Measurements from ENCODE around the gene ZNF429.

ZNF429 gene

GRCh38 chr19:21580818-21581217 is 75.4 kb downstream of the ZNF429 start:
- H3K4me3 ChIP-seq (ENCODE audit: low read depth, low read length): no peak overlapping the region
- H3K9me3 ChIP-seq (ENCODE audit: control insufficient read depth, insufficient read depth, low read length): peaks cover 4% of the 10 kb centered on the region
- no peaks in the 10 kb centered on the region for H3K27me3 ChIP-seq (ENCODE audit: control insufficient read depth, insufficient read depth, low read length)
- no peak overlapping the region for H3K9ac ChIP-seq (ENCODE audit: low read depth, low read length)
- H3K4me1 ChIP-seq (ENCODE audit: control insufficient read depth, insufficient read depth, low read length): no peaks in the 10 kb centered on the region
- H3K36me3 ChIP-seq (ENCODE audit: control insufficient read depth, insufficient read depth, low read length): no peaks in the 10 kb centered on the region

GRCh38 chr19:21581646-21582240 is 76.3 kb downstream of the ZNF429 start:
- H3K27me3 ChIP-seq (ENCODE audit: control insufficient read depth, insufficient read depth, low read length): no peaks in the 10 kb centered on the region
- no peaks in the 10 kb centered on the region for H3K4me1 ChIP-seq (ENCODE audit: control insufficient read depth, insufficient read depth, low read length)
- H3K36me3 ChIP-seq (ENCODE audit: control insufficient read depth, insufficient read depth, low read length): no peaks in the 10 kb centered on the region
- peaks cover 4% of the 10 kb centered on the region for H3K9me3 ChIP-seq (ENCODE audit: control insufficient read depth, insufficient read depth, low read length)
- no peak overlapping the region for H3K4me3 ChIP-seq (ENCODE audit: low read depth, low read length)
- no peak overlapping the region for H3K9ac ChIP-seq (ENCODE audit: low read depth, low read length)

GRCh38 chr19:21584537-21584936 is 79.1 kb downstream of the ZNF429 start:
- Histone ChIP-seq H3K9ac (ENCODE audit: low read depth, low read length) (no peak overlapping the region), H3K4me3 (ENCODE audit: low read depth, low read length) (no peak overlapping the region), H3K4me1 (ENCODE audit: control insufficient read depth, insufficient read depth, low read length) (no peaks in the 10 kb centered on the region), H3K36me3 (ENCODE audit: control insufficient read depth, insufficient read depth, low read length) (no peaks in the 10 kb centered on the region), H3K27me3 (ENCODE audit: control insufficient read depth, insufficient read depth, low read length) (no peaks in the 10 kb centered on the region), H3K9me3 (ENCODE audit: control insufficient read depth, insufficient read depth, low read length) (peaks cover 8% of the 10 kb centered on the region)

DNA sequence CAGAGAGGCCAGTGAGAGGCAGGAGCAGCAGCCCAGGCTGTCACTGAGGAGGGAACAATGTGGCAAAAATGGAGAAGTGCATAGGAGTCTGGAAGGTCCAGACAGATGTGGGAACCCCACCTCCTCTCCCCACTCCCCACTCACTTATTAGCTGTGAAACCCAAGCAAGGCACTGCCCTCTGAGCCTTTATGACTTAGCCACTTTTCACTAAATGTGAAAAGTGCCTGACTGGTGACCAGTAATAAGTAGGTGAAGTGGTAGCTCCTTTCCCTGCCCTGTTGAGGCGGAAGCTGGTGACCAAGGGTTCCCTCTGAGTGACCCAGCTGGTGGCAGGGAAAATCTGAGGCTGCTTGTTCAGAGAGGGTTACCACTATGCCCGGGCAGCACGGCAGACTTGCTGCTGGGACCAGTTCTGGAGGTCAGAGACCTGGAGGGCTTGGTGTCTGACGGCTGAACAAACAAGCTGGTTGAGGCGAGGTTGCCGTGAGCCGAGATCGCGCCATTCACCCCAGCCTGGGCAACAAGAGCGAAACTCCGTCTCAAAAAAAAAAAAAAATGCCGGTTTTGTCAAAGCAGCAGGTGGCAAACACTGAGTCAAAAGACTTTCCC is 80.0 kb downstream of the ZNF429 start:
- no peaks in the 10 kb centered on the region for H3K27me3 ChIP-seq (ENCODE audit: control insufficient read depth, insufficient read depth, low read length)
- peaks cover 8% of the 10 kb centered on the region for H3K9me3 ChIP-seq (ENCODE audit: control insufficient read depth, insufficient read depth, low read length)
- H3K9ac ChIP-seq (ENCODE audit: low read depth, low read length): no peak overlapping the region
- no peaks in the 10 kb centered on the region for H3K36me3 ChIP-seq (ENCODE audit: control insufficient read depth, insufficient read depth, low read length)
- H3K4me1 ChIP-seq (ENCODE audit: control insufficient read depth, insufficient read depth, low read length): no peaks in the 10 kb centered on the region
- no peak overlapping the region for H3K4me3 ChIP-seq (ENCODE audit: low read depth, low read length)

GRCh38 chr19:21586311-21587116 is 81.1 kb downstream of the ZNF429 start:
- peaks cover 4% of the 10 kb centered on the region for H3K9me3 ChIP-seq (ENCODE audit: control insufficient read depth, insufficient read depth, low read length)
- peak overlapping the region; percentile 41 for H3K4me3 ChIP-seq (ENCODE audit: low read depth, low read length)
- H3K4me1 ChIP-seq (ENCODE audit: control insufficient read depth, insufficient read depth, low read length): no peaks in the 10 kb centered on the region
- H3K9ac ChIP-seq (ENCODE audit: low read depth, low read length): peak overlapping the region; percentile 16
- H3K27me3 ChIP-seq (ENCODE audit: control insufficient read depth, insufficient read depth, low read length): no peaks in the 10 kb centered on the region
- H3K36me3 ChIP-seq (ENCODE audit: control insufficient read depth, insufficient read depth, low read length): no peaks in the 10 kb centered on the region

DNA sequence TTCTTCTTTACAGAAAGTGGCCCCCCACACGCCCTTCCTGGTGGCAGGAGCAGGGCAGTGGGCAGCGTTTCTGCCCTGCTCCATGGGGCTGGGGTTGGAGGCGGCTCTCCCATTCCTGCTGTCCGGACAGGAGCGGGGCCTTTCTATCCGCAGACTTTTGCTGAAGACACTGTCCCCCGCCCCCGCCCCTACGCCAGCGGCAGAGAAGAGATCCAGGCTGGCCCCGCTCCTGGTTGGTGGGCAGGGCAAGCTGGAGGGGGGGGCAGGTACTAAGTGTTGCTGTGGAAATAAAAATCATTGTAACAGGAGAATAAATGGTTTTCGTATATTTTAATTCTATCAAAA is 81.7 kb downstream of the ZNF429 start:
- Histone ChIP-seq H3K27me3 (ENCODE audit: control insufficient read depth, insufficient read depth, low read length) (no peaks in the 10 kb centered on the region), H3K9me3 (ENCODE audit: control insufficient read depth, insufficient read depth, low read length) (peaks cover 4% of the 10 kb centered on the region), H3K4me1 (ENCODE audit: control insufficient read depth, insufficient read depth, low read length) (no peaks in the 10 kb centered on the region), H3K4me3 (ENCODE audit: low read depth, low read length) (peak overlapping the region; percentile 41), H3K9ac (ENCODE audit: low read depth, low read length) (peak overlapping the region; percentile 16), H3K36me3 (ENCODE audit: control insufficient read depth, insufficient read depth, low read length) (no peaks in the 10 kb centered on the region)

- H3K9me3 ChIP-seq (ENCODE audit: control insufficient read depth, insufficient read depth, low read length): peaks cover 4% of the 10 kb centered on the region
- H3K36me3 ChIP-seq (ENCODE audit: control insufficient read depth, insufficient read depth, low read length): no peaks in the 10 kb centered on the region
- H3K4me1 ChIP-seq (ENCODE audit: control insufficient read depth, insufficient read depth, low read length): no peaks in the 10 kb centered on the region
- no peaks in the 10 kb centered on the region for H3K27me3 ChIP-seq (ENCODE audit: control insufficient read depth, insufficient read depth, low read length)
- H3K4me3 ChIP-seq (ENCODE audit: low read depth, low read length): no peak overlapping the region
- no peak overlapping the region for H3K9ac ChIP-seq (ENCODE audit: low read depth, low read length)
These were observed 82.1 kb downstream of the ZNF429 start for GRCh38 chr19:21587549-21587948.

- Histone ChIP-seq H3K36me3 (ENCODE audit: control insufficient read depth, insufficient read depth, low read length) (no peaks in the 10 kb centered on the region), H3K4me3 (ENCODE audit: low read depth, low read length) (no peak overlapping the region), H3K4me1 (ENCODE audit: control insufficient read depth, insufficient read depth, low read length) (no peaks in the 10 kb centered on the region), H3K27me3 (ENCODE audit: control insufficient read depth, insufficient read depth, low read length) (no peaks in the 10 kb centered on the region), H3K9me3 (ENCODE audit: control insufficient read depth, insufficient read depth, low read length) (peaks cover 4% of the 10 kb centered on the region), H3K9ac (ENCODE audit: low read depth, low read length) (no peak overlapping the region)
These were observed 82.7 kb downstream of the ZNF429 start for GRCh38 chr19:21588065-21588601.

DNA sequence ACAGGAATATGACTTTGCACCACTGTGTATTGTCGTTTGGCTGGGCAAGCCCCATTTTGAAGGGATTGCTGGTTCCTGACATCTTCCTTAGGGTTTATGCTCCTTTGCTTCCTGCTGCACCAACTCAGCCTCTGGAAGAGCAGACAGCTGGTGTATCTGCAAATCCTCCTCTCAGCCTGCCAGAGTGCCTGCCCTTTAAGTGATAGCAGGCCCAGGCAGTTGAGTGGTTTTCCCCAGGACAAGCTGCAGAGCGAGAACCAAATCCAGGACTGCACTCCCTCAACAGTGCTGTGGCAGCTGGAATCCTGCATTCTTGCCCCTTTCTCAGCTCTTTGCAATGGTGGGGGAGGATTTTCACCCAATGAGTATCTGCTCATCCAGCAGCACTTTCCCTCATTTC is 85.5 kb downstream of the ZNF429 start:
- Histone ChIP-seq H3K27me3 (ENCODE audit: control insufficient read depth, insufficient read depth, low read length) (no peaks in the 10 kb centered on the region), H3K4me3 (ENCODE audit: low read depth, low read length) (no peak overlapping the region), H3K9me3 (ENCODE audit: control insufficient read depth, insufficient read depth, low read length) (peaks cover 4% of the 10 kb centered on the region), H3K36me3 (ENCODE audit: control insufficient read depth, insufficient read depth, low read length) (no peaks in the 10 kb centered on the region), H3K9ac (ENCODE audit: low read depth, low read length) (no peak overlapping the region), H3K4me1 (ENCODE audit: control insufficient read depth, insufficient read depth, low read length) (no peaks in the 10 kb centered on the region)

GRCh38 chr19:21593008-21593481 is 87.6 kb downstream of the ZNF429 start:
- H3K27me3 ChIP-seq (ENCODE audit: control insufficient read depth, insufficient read depth, low read length): no peaks in the 10 kb centered on the region
- H3K36me3 ChIP-seq (ENCODE audit: control insufficient read depth, insufficient read depth, low read length): no peaks in the 10 kb centered on the region
- no peak overlapping the region for H3K4me3 ChIP-seq (ENCODE audit: low read depth, low read length)
- no peak overlapping the region for H3K9ac ChIP-seq (ENCODE audit: low read depth, low read length)
- H3K9me3 ChIP-seq (ENCODE audit: control insufficient read depth, insufficient read depth, low read length): no peaks in the 10 kb centered on the region
- no peaks in the 10 kb centered on the region for H3K4me1 ChIP-seq (ENCODE audit: control insufficient read depth, insufficient read depth, low read length)

GRCh38 chr19:21593502-21593901 is 88.1 kb downstream of the ZNF429 start:
- Histone ChIP-seq H3K9me3 (ENCODE audit: control insufficient read depth, insufficient read depth, low read length) (no peaks in the 10 kb centered on the region), H3K4me3 (ENCODE audit: low read depth, low read length) (no peak overlapping the region), H3K9ac (ENCODE audit: low read depth, low read length) (no peak overlapping the region), H3K27me3 (ENCODE audit: control insufficient read depth, insufficient read depth, low read length) (no peaks in the 10 kb centered on the region), H3K36me3 (ENCODE audit: control insufficient read depth, insufficient read depth, low read length) (no peaks in the 10 kb centered on the region), H3K4me1 (ENCODE audit: control insufficient read depth, insufficient read depth, low read length) (no peaks in the 10 kb centered on the region)

Measured in iPS-15b (cell line).